ENCODE measurements around the gene GPR161.

DNA sequence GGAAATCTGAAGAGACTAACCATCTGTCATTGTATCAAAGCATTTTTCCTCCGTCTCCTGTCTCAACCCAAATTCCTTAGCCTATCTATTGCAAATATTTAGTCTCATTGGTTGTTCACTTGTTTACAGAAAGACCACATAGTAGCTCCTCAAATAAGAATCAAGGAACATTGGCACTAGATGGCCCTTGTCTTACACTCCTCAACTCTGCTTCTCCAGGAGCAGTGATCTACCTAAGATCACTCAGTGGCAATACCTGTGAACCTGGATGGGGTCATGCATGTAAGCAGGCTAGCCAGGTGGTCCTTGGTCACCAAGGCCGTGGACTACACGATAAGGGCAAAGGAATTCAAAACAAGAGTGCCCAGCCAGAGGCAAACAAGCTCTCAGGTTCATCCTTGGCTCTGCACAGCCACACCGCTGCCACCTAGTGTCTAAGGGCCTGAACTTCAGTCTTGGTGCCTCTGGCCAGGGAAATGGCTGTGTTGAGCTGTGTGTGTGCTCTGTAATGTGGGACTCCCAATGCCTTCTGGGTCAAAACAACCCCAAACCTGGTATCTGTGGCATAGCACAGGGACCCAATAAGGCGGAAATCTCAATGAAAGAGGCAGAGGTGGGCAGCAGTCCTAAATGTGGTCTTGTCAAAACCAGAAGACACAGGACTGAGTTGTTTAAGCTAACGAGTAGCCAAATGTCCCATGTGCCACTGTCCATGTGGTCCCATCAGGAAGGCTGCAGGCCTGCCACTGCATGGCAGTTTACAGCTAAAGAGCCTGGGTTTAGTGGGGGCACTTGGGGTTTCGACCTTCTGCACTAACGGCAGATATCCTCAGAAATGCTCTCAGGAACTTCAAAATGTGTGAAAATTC, 54.5 kb downstream of the GPR161 start:
- TF ChIP-seq, protein P1, sequence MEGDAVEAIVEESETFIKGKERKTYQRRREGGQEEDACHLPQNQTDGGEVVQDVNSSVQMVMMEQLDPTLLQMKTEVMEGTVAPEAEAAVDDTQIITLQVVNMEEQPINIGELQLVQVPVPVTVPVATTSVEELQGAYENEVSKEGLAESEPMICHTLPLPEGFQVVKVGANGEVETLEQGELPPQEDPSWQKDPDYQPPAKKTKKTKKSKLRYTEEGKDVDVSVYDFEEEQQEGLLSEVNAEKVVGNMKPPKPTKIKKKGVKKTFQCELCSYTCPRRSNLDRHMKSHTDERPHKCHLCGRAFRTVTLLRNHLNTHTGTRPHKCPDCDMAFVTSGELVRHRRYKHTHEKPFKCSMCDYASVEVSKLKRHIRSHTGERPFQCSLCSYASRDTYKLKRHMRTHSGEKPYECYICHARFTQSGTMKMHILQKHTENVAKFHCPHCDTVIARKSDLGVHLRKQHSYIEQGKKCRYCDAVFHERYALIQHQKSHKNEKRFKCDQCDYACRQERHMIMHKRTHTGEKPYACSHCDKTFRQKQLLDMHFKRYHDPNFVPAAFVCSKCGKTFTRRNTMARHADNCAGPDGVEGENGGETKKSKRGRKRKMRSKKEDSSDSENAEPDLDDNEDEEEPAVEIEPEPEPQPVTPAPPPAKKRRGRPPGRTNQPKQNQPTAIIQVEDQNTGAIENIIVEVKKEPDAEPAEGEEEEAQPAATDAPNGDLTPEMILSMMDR (conservative IDR thresholded peaks at IDR 0.05): peak; percentile 90
- TF ChIP-seq EZH2 (IDR thresholded peaks at IDR 0.05; ENCODE audit: low read depth): no peak

All from PC-9 (cell line).